Measurements from ENCODE around the gene SUPT20HL2.

- no peak for TF ChIP-seq BACH2 (CRISPR knock-in tag; IDR thresholded peaks at IDR 0.05; ENCODE audit: borderline replicate concordance)
- no peak for TF ChIP-seq CSRNP3 (CRISPR knock-in tag; IDR thresholded peaks at IDR 0.05)
- TF ChIP-seq TOX (CRISPR knock-in tag; IDR thresholded peaks at IDR 0.05; ENCODE audit: borderline replicate concordance), result no peak
- no peak for TF ChIP-seq ZFP30 (CRISPR knock-in tag; IDR thresholded peaks at IDR 0.05)
- TF ChIP-seq TCF4 (CRISPR knock-in tag; IDR thresholded peaks at IDR 0.05; ENCODE audit: borderline replicate concordance), result no peak
- no peak for TF ChIP-seq ARNTL (CRISPR knock-in tag; IDR thresholded peaks at IDR 0.05; ENCODE audit: borderline replicate concordance, low read depth)
- TF ChIP-seq ISL1 (CRISPR knock-in tag; IDR thresholded peaks at IDR 0.05), result no peak
- no peak for TF ChIP-seq ZFP3 (CRISPR knock-in tag; IDR thresholded peaks at IDR 0.05)
- TF ChIP-seq PATZ1 (CRISPR knock-in tag; IDR thresholded peaks at IDR 0.05; ENCODE audit: borderline replicate concordance), result no peak
Observed at GRCh38 chrX:24339911-24340310, 26.0 kb upstream of the SUPT20HL2 start.
